Smooth muscle cell (in vitro differentiated cells): ENCODE data around the gene ELF3. TPM values are rescaled to one million over a fixed set of nuclear protein-coding genes. Genes with fewer than 3 reads are reported as not detected.

Experiments
- DNase-seq: peaks from one replicate; lab custom pipeline; 2025; ENCODE audit not compliant: unreplicated experiment; lab: John Stamatoyannopoulos, UW
- H2AFZ ChIP-seq: fragments of 200-600 bp; sonication (generic); 2 replicates; pipeline ENCODE4 v1.6.0; 2016; ENCODE audit warnings: antibody characterized with exemption, low read depth, mild to moderate bottlenecking
- H3F3A ChIP-seq: fragments of 200-600 bp; sonication (generic); 2 replicates; pipeline ENCODE4 v1.6.0; 2017; ENCODE audit warnings: antibody characterized with exemption, low read depth
- H3K27ac ChIP-seq: fragments of 200-600 bp; sonication (generic); 2 replicates; pipeline ENCODE4 v1.5.1; 2016; ENCODE audit warnings: low read depth, mild to moderate bottlenecking
- H3K27me3 ChIP-seq: fragments of 200-600 bp; sonication (generic); 2 replicates; pipeline ENCODE4 v1.6.1; 2016; ENCODE audit warnings: low read depth, mild to moderate bottlenecking
- H3K36me3 ChIP-seq: fragments of 200-600 bp; sonication (generic); 2 replicates; pipeline ENCODE4 v1.5.1; 2016; ENCODE audit warnings: low read depth
- H3K4me1 ChIP-seq: fragments of 200-600 bp; sonication (generic); 2 replicates; pipeline ENCODE4 v1.5.1; 2016; ENCODE audit warnings: low read depth
- H3K4me2 ChIP-seq: fragments of 200-600 bp; sonication (generic); 2 replicates; pipeline ENCODE4 v1.6.0; 2016; ENCODE audit warnings: mild to moderate bottlenecking
- H3K4me3 ChIP-seq: fragments of 200-600 bp; sonication (generic); 2 replicates; pipeline ENCODE4 v1.5.1; 2016; ENCODE audit warnings: mild to moderate bottlenecking
- H3K79me2 ChIP-seq: fragments of 200-600 bp; sonication (generic); 2 replicates; pipeline ENCODE4 v1.6.0; 2016; ENCODE audit warnings: low read depth, mild to moderate bottlenecking
- H3K9ac ChIP-seq: fragments of 200-600 bp; sonication (generic); 2 replicates; pipeline ENCODE4 v1.6.0; 2016; ENCODE audit warnings: low read depth
- H3K9me3 ChIP-seq: fragments of 200-600 bp; sonication (generic); replicated peaks from 2 replicates; pipeline ENCODE4 v1.5.1; 2016; ENCODE audit warnings: low read depth
- H4K20me1 ChIP-seq: fragments of 200-600 bp; sonication (generic); 2 replicates; pipeline ENCODE4 v1.6.0; 2016; ENCODE audit warnings: low read depth
- CTCF ChIP-seq: fragments of 200-600 bp; sonication (generic); IDR thresholded peaks from 2 replicates; pipeline ENCODE4 v1.5.1; 2017; ENCODE audit warnings: borderline replicate concordance, mild to moderate bottlenecking, antibody characterized with exemption; ENCODE audit not compliant: insufficient read depth, poor library complexity, severe bottlenecking
- WGBS: methylation state at CpG from one replicate; pipeline ENCODE4 v1.1.7; 2016; ENCODE audit warnings: low lambda C conversion rate; 5-methylcytosine and 5-hydroxymethylcytosine counted together
- polyA plus RNA-seq: library from polyadenylated mRNA; unstranded; fragments of >200 nt; fragmentation: Nextera tagmentation; extraction: Ambion mirVana; gene quantifications from 2 replicates; pipeline ENCODE4 v1.2.1, GENCODE V29; 2016
- total RNA-seq: library from RNA; depleted of rRNA; stranded (reverse); fragments of >200 nt; gene quantifications from 2 replicates; pipeline ENCODE4 v1.2.3, GENCODE V29; 2014

ELF3 gene
- total and polyA plus RNA-seq, 2 experiments from 2014 or later, result 0.96 to 5.2 TPM

GRCh38 chr1:202046748-202047708 is 36.6 kb downstream of the ELF3 start:
- no peak overlapping the region for H3K4me2 ChIP-seq
- H3K36me3 ChIP-seq, result no peaks in the 10 kb centered on the region
- H3K27ac ChIP-seq, result peak overlapping the region; percentile 9
- H3K79me2 ChIP-seq, result no peaks in the 10 kb centered on the region
- no peaks in the 10 kb centered on the region for H3K27me3 ChIP-seq
- no peak for DNase-seq
- no peak overlapping the region for H3K9ac ChIP-seq
- no peak overlapping the region for H2AFZ ChIP-seq
- no peaks in the 10 kb centered on the region for H3K9me3 ChIP-seq
- no peaks in the 10 kb centered on the region for H4K20me1 ChIP-seq
- no peak for TF ChIP-seq CTCF
- H3F3A ChIP-seq, result no peaks in the 10 kb centered on the region
- 88% methylated on average over 5 of the region's 5 CpGs for WGBS
- no peak overlapping the region for H3K4me3 ChIP-seq
- H3K4me1 ChIP-seq, result no peaks in the 10 kb centered on the region

GRCh38 chr1:202047977-202048376 is 37.6 kb downstream of the ELF3 start:
- Histone ChIP-seq H3K36me3 (no peaks in the 10 kb centered on the region), H3K4me1 (no peaks in the 10 kb centered on the region), H4K20me1 (no peaks in the 10 kb centered on the region), H3K27me3 (no peaks in the 10 kb centered on the region), H2AFZ (no peak overlapping the region), H3K27ac (no peak overlapping the region), H3K9me3 (no peaks in the 10 kb centered on the region), H3K79me2 (no peaks in the 10 kb centered on the region), H3F3A (no peaks in the 10 kb centered on the region), H3K4me2 (no peak overlapping the region), H3K9ac (no peak overlapping the region), H3K4me3 (no peak overlapping the region)
- no peak for TF ChIP-seq CTCF
- 89% methylated on average over 4 of the region's 4 CpGs for WGBS
- no peak for DNase-seq

- no peaks in the 10 kb centered on the region for H3K9me3 ChIP-seq
- DNase-seq, result no peak
- H3K4me2 ChIP-seq, result no peak overlapping the region
- TF ChIP-seq CTCF, result no peak
- H3F3A ChIP-seq, result no peaks in the 10 kb centered on the region
- H3K36me3 ChIP-seq, result no peaks in the 10 kb centered on the region
- no peak overlapping the region for H3K27ac ChIP-seq
- H3K79me2 ChIP-seq, result no peaks in the 10 kb centered on the region
- no peaks in the 10 kb centered on the region for H3K4me1 ChIP-seq
- H4K20me1 ChIP-seq, result no peaks in the 10 kb centered on the region
- no peak overlapping the region for H3K4me3 ChIP-seq
- no peak overlapping the region for H3K9ac ChIP-seq
- 80% methylated on average over 5 of the region's 5 CpGs for WGBS
- no peaks in the 10 kb centered on the region for H3K27me3 ChIP-seq
- H2AFZ ChIP-seq, result no peak overlapping the region
Measured at GRCh38 chr1:202049129-202049528, 38.7 kb downstream of the ELF3 start.
